Chondrocyte (in vitro differentiated cells): Measurements from ENCODE around the gene PTPRN. TPM values are rescaled to one million over a fixed set of nuclear protein-coding genes. Genes with fewer than 3 reads are reported as not detected.
A peak's percentile ranks its signal among the peaks of the same experiment; 100 is the strongest.

Experiments used
- DNase-seq: peaks from one replicate; pipeline ENCODE4 v3.0.0; 2021; ENCODE audit warnings: mixed read lengths, low spot score
- H3K27ac Mint-ChIP-seq: one replicate; pipeline ENCODE4 v1.8.0; 2021; ENCODE audit warnings: mild to moderate bottlenecking, moderate library complexity, mixed read lengths; ENCODE audit not compliant: unreplicated experiment
- H3K27me3 Mint-ChIP-seq: 2 replicates; pipeline ENCODE4 v1.8.0; 2021; ENCODE audit warnings: low read depth, mixed read lengths
- H3K36me3 Mint-ChIP-seq: 2 replicates; pipeline ENCODE4 v1.8.0; 2021; ENCODE audit warnings: low read depth, mixed read lengths
- H3K4me1 Mint-ChIP-seq: 2 replicates; pipeline ENCODE4 v1.8.0; 2021; ENCODE audit warnings: low read depth, mild to moderate bottlenecking, mixed read lengths
- H3K4me3 Mint-ChIP-seq: one replicate; pipeline ENCODE4 v1.8.0; 2021; ENCODE audit warnings: mild to moderate bottlenecking, moderate library complexity, mixed read lengths; ENCODE audit not compliant: unreplicated experiment
- H3K9me3 Mint-ChIP-seq: 2 replicates; pipeline ENCODE4 v1.8.0; 2021; ENCODE audit warnings: low read depth, mixed read lengths
- CTCF ChIP-seq: fragments of 200-600 bp; sonication (generic); IDR thresholded peaks from 2 replicates; pipeline ENCODE4 v1.5.0; 2021; ENCODE audit warnings: antibody characterized with exemption, mild to moderate bottlenecking, moderate library complexity
- total RNA-seq: library from RNA; stranded (reverse); gene quantifications from 3 replicates; pipeline ENCODE4 v1.2.1, GENCODE V29; 2021

Gene PTPRN
- total RNA-seq, 1 donor from 2014 or later = 0.87 TPM

GRCh38 chr2:219294356-219295351, 14.5 kb downstream of the PTPRN start:
- peaks cover 2% of the 10 kb centered on the region for H3K27me3 Mint-ChIP-seq
- peak; percentile 100 for TF ChIP-seq CTCF
- H3K4me3 Mint-ChIP-seq = peak overlapping the region; percentile 67
- peaks cover 22% of the 10 kb centered on the region for H3K4me1 Mint-ChIP-seq
- no peak for DNase-seq
- H3K36me3 Mint-ChIP-seq = no peaks in the 10 kb centered on the region
- H3K9me3 Mint-ChIP-seq = no peaks in the 10 kb centered on the region
- H3K27ac Mint-ChIP-seq = peak overlapping the region; percentile 73

GRCh38 chr2:219293736-219294231, 15.4 kb downstream of the PTPRN start:
- Mint-ChIP-seq H3K4me3 (peak overlapping the region; percentile 67), H3K27me3 (no peaks in the 10 kb centered on the region), H3K27ac (no peak overlapping the region), H3K4me1 (peaks cover 24% of the 10 kb centered on the region), H3K36me3 (no peaks in the 10 kb centered on the region), H3K9me3 (no peaks in the 10 kb centered on the region)
- no peak for DNase-seq
- no peak for TF ChIP-seq CTCF

GRCh38 chr2:219292616-219293015, 16.6 kb downstream of the PTPRN start:
- H3K9me3 Mint-ChIP-seq = no peaks in the 10 kb centered on the region
- H3K4me3 Mint-ChIP-seq = no peak overlapping the region
- no peaks in the 10 kb centered on the region for H3K27me3 Mint-ChIP-seq
- H3K36me3 Mint-ChIP-seq = no peaks in the 10 kb centered on the region
- H3K4me1 Mint-ChIP-seq = peaks cover 25% of the 10 kb centered on the region
- no peak for TF ChIP-seq CTCF
- no peak overlapping the region for H3K27ac Mint-ChIP-seq
- no peak for DNase-seq

- Mint-ChIP-seq H3K4me3 (no peak overlapping the region), H3K36me3 (no peaks in the 10 kb centered on the region), H3K9me3 (no peaks in the 10 kb centered on the region), H3K4me1 (peaks cover 25% of the 10 kb centered on the region), H3K27ac (no peak overlapping the region), H3K27me3 (no peaks in the 10 kb centered on the region)
- peak; percentile 32 for DNase-seq
- TF ChIP-seq CTCF = no peak
Observed at GRCh38 chr2:219291910-219292490, 17.2 kb downstream of the PTPRN start.

GRCh38 chr2:219291394-219291793, 17.8 kb downstream of the PTPRN start:
- no peak overlapping the region for H3K4me3 Mint-ChIP-seq
- TF ChIP-seq CTCF = no peak
- H3K36me3 Mint-ChIP-seq = no peaks in the 10 kb centered on the region
- no peak overlapping the region for H3K27ac Mint-ChIP-seq
- no peaks in the 10 kb centered on the region for H3K9me3 Mint-ChIP-seq
- no peaks in the 10 kb centered on the region for H3K27me3 Mint-ChIP-seq
- DNase-seq = peak; percentile 56
- H3K4me1 Mint-ChIP-seq = peaks cover 30% of the 10 kb centered on the region
